Suprapubic skin (tissue), 4 donors: ENCODE results near the gene CNOT9. TPM values are rescaled to one million over a fixed set of nuclear protein-coding genes. Genes with fewer than 3 reads are reported as not detected.

Experiments used
- DNase-seq, 2 donors: peaks; one replicate each; pipeline ENCODE4 v3.0.0-alpha.2; 2019; ENCODE audit warnings: low spot score in 2 of 2
- H3K27ac ChIP-seq: fragments of 200-600 bp; sonication (generic); one replicate; pipeline ENCODE4 v1.5.1; 2019
- H3K27me3 ChIP-seq: fragments of 200-600 bp; sonication (generic); one replicate; pipeline ENCODE4 v1.5.1; 2019
- H3K36me3 ChIP-seq: fragments of 200-600 bp; sonication (generic); one replicate; pipeline ENCODE4 v1.5.1; 2019
- H3K4me1 ChIP-seq: fragments of 200-600 bp; sonication (generic); one replicate; pipeline ENCODE4 v1.5.1; 2019
- H3K4me3 ChIP-seq: fragments of 200-600 bp; sonication (generic); one replicate; pipeline ENCODE4 v1.5.1; 2019; ENCODE audit warnings: mild to moderate bottlenecking
- H3K9me3 ChIP-seq: fragments of 200-600 bp; sonication (generic); one replicate; pipeline ENCODE4 v1.5.1; 2019
- EP300 ChIP-seq: sonication (generic); formaldehyde crosslinking; IDR thresholded peaks from one replicate; pipeline ENCODE4 v1.6.1; 2017; ENCODE audit warnings: antibody characterized with exemption
- POLR2A ChIP-seq, 2 donors: fragments of 450-650 bp; IDR thresholded peaks; one replicate each; pipeline ENCODE4 v1.6.1; 2017; ENCODE audit warnings: antibody characterized with exemption in 2 of 2, mild to moderate bottlenecking in 2 of 2, moderate library complexity in 2 of 2
- POLR2AphosphoS5 ChIP-seq, 3 donors: sonication (generic); formaldehyde crosslinking; IDR thresholded peaks; one replicate each; pipeline ENCODE4 v1.6.1; 2017; ENCODE audit warnings: antibody characterized with exemption in 3 of 3
- WGBS: methylation state at CpG from one replicate; pipeline ENCODE4 v1.1.5; 2018; 5-methylcytosine and 5-hydroxymethylcytosine counted together
- total RNA-seq, 4 donors: library from RNA; depleted of rRNA; stranded (reverse); fragments of >200 nt; gene quantifications; one replicate each; pipeline ENCODE4 v1.1.0, GENCODE V29; 2016
- TF ChIP-seq, protein P1 (sequence below), 2 donors: fragments of 200-600 bp in 1 of 2; fragments of 450-650 bp in 1 of 2; sonication (generic) in 1 of 2; IDR thresholded peaks; one replicate each; pipeline ENCODE4 v1.5.1; 2016 to 2019; ENCODE audit warnings: antibody characterized with exemption in 2 of 2, mild to moderate bottlenecking in 1 of 2, moderate library complexity in 1 of 2

The CNOT9 gene
- total RNA-seq, 4 donors from 2014 or later, result 41.9 to 77.6 (median 46.7) TPM

DNA sequence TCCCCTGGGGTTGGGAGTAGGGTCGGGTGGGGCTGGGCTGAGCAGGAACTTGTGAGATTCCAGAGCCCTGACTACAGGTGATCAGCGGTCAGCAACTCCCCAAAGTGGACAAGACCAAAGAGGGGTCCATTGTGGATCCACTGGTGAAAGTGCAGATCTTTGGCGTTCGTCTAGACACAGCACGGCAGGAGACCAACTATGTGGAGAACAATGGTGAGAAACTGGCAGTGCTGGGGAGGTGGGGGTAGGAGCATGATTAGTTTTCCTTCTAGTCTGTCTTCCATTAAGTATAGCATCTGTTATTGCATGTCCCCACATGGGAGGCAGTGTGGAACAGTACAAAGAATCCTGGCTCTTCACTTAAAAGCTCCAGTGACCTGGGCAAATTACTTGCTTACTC is 67.1 kb downstream of the CNOT9 start:
- Histone ChIP-seq H3K4me3 (no peak overlapping the region), H3K27me3 (no peaks in the 10 kb centered on the region), H3K4me1 (no peaks in the 10 kb centered on the region), H3K9me3 (no peaks in the 10 kb centered on the region), H3K27ac (no peak overlapping the region), H3K36me3 (peaks cover 70% of the 10 kb centered on the region)
- no peak for DNase-seq
- TF ChIP-seq POLR2AphosphoS5 (IDR thresholded peaks at IDR 0.05) (no peak), EP300 (no peak), POLR2A (IDR thresholded peaks at IDR 0.05) (no peak)
- TF ChIP-seq, protein P1, sequence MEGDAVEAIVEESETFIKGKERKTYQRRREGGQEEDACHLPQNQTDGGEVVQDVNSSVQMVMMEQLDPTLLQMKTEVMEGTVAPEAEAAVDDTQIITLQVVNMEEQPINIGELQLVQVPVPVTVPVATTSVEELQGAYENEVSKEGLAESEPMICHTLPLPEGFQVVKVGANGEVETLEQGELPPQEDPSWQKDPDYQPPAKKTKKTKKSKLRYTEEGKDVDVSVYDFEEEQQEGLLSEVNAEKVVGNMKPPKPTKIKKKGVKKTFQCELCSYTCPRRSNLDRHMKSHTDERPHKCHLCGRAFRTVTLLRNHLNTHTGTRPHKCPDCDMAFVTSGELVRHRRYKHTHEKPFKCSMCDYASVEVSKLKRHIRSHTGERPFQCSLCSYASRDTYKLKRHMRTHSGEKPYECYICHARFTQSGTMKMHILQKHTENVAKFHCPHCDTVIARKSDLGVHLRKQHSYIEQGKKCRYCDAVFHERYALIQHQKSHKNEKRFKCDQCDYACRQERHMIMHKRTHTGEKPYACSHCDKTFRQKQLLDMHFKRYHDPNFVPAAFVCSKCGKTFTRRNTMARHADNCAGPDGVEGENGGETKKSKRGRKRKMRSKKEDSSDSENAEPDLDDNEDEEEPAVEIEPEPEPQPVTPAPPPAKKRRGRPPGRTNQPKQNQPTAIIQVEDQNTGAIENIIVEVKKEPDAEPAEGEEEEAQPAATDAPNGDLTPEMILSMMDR (IDR thresholded peaks at IDR 0.05), result no peak
- 86% methylated on average over 5 of the region's 5 CpGs for WGBS

DNA sequence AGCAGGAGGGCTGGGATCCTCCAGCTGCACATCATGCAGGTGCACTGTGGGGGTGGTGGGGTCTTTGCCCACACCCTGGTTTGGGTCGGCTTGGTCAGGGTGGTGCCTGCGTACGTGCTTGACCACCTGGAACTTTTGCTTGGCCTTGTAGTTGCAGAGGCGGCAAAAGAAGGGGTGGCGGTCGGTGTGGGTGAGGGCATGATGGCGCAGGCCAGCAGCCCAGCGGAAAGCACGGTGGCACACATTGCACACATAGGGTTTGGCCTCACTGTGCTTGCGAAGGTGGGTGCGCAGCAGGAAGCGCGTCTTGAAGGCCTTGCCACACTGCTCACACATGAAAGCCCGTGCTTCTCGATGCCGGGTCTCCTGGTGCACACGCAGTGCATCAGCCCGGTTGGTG is 69.7 kb downstream of the CNOT9 start:
- no peak for TF ChIP-seq POLR2AphosphoS5 (IDR thresholded peaks at IDR 0.05)
- no peak for TF ChIP-seq EP300
- TF ChIP-seq, protein P1 (IDR thresholded peaks at IDR 0.05), result no peak
- no peak for TF ChIP-seq POLR2A (IDR thresholded peaks at IDR 0.05)
- 99% methylated on average over 13 of the region's 18 CpGs for WGBS

DNA sequence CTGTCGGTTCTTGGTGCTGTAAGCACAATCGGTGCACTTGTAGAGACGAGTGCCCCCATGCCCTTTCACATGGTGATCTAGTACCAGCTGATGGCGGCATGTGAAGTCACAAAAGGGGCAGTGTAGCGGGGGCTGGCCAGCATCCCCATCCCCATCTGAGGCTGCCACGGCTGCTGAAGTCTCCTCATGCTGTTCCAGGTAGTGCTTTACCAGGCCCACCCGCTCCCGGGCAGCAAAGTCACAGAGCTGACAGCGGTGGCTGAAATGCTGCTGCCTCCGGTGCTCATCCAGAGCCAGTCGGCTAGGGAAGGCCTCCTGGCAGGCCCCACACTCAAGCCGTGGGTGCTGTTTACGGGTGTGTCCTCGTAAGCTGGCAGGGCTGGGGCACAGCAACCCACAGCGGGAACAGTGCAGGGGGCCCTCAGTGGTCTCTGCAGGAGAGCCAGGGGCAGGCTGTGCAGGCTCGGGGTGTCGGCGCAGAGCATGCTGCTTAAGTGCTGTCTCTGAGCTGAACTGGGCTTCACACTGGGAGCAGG is 73.5 kb downstream of the CNOT9 start:
- Histone ChIP-seq H3K9me3 (no peaks in the 10 kb centered on the region), H3K27ac (no peak overlapping the region), H3K27me3 (no peaks in the 10 kb centered on the region), H3K4me3 (no peak overlapping the region), H3K4me1 (no peaks in the 10 kb centered on the region), H3K36me3 (peaks cover 92% of the 10 kb centered on the region)
- no peak for DNase-seq
- TF ChIP-seq, protein P1 (IDR thresholded peaks at IDR 0.05), result no peak
- no peak for TF ChIP-seq POLR2A (IDR thresholded peaks at IDR 0.05)
- no peak for TF ChIP-seq POLR2AphosphoS5 (IDR thresholded peaks at IDR 0.05)
- TF ChIP-seq EP300, result no peak
- no CpG with 5 or more reads among the region's 18 CpGs for WGBS

More for the DNA sequence above, 69.7 kb downstream of the CNOT9 start:
- no peaks in the 10 kb centered on the region for H3K27me3 ChIP-seq
- H3K9me3 ChIP-seq, result no peaks in the 10 kb centered on the region
- peaks cover 94% of the 10 kb centered on the region for H3K36me3 ChIP-seq
- H3K4me3 ChIP-seq, result no peak overlapping the region
- H3K27ac ChIP-seq, result no peak overlapping the region
- DNase-seq, result no peak
- no peaks in the 10 kb centered on the region for H3K4me1 ChIP-seq

DNA sequence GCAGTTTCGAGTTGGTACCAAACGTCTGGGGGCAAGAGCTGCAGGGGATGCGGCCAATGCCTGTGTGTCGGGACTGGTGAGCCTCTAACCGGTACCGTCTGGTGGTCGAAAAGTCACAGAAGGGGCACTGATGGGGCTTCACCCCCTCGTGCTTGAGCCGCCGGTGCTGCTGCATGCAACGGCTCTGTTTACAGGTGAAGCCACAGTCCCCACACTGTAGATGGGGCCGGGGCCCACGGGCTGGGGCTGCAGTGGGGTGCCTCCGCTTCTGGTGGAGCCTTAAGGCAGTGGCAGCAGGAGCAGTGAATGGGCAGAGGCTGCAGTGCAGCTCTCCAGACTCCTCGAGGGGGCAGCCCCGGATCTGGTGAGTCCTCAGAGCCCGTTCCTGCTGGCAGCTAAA is 74.1 kb downstream of the CNOT9 start:
- WGBS, result 92% methylated on average over 4 of the region's 17 CpGs

DNA sequence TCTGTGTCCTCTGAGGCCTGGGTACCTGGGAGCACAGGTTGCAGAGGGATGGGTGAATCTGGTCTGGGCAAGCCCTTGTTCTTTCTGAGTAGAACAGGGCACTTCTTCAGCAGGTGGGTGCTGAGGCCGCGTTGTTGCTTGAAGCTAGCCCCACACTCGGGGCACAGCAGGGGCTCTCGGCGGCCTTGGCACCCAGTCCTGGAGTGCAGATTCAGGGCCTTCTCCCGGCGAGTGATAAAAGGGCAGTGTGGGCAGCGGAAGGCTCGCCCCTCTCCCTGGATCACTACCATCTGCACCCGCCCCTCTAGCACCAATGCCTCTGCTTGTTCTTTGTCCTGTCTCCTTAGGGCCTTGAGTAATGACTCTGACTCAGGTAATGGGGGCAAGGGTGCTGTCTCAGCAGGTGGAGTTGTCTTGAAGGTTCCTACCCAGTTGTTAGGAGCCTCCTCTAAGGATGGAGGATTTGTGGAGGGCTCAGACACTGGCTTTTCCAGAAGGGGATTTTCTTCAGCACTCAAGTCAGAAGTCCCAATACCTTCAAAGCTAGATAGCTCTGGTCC is 75.2 kb downstream of the CNOT9 start:
- no peak for DNase-seq
- no peak for TF ChIP-seq POLR2A (IDR thresholded peaks at IDR 0.05)
- TF ChIP-seq, protein P1 (IDR thresholded peaks at IDR 0.05), result no peak
- no peak for TF ChIP-seq POLR2AphosphoS5 (IDR thresholded peaks at IDR 0.05)
- no peak for TF ChIP-seq EP300
- 90% methylated on average over 4 of the region's 10 CpGs for WGBS
- Histone ChIP-seq H3K4me1 (no peaks in the 10 kb centered on the region), H3K27ac (no peak overlapping the region), H3K36me3 (peaks cover 92% of the 10 kb centered on the region), H3K9me3 (no peaks in the 10 kb centered on the region), H3K4me3 (no peak overlapping the region), H3K27me3 (no peaks in the 10 kb centered on the region)

More for the DNA sequence above, 74.1 kb downstream of the CNOT9 start:
- H3K27ac ChIP-seq, result no peak overlapping the region
- H3K9me3 ChIP-seq, result no peaks in the 10 kb centered on the region
- DNase-seq, result no peak
- peaks cover 92% of the 10 kb centered on the region for H3K36me3 ChIP-seq
- no peaks in the 10 kb centered on the region for H3K4me1 ChIP-seq
- no peak overlapping the region for H3K4me3 ChIP-seq
- TF ChIP-seq POLR2A (IDR thresholded peaks at IDR 0.05) (no peak), EP300 (no peak), POLR2AphosphoS5 (IDR thresholded peaks at IDR 0.05) (no peak)
- TF ChIP-seq, protein P1 (IDR thresholded peaks at IDR 0.05), result no peak
- H3K27me3 ChIP-seq, result no peaks in the 10 kb centered on the region
